ENCODE results near the gene FTO.
"Not testable (repeated sequence)": the region's sequence is repeated elsewhere in the genome, so short reads cannot be mapped to it uniquely, and the experiment has no call there.

Gene FTO

GRCh38 chr16:53832896-53833544 is 129.1 kb downstream of the FTO start:
- DNase-seq = no peak

- DNase-seq = no peak
Observed at GRCh38 chr16:53836142-53836541, 132.2 kb downstream of the FTO start.

- DNase-seq = no peak
Observed at GRCh38 chr16:53836680-53837079, 132.7 kb downstream of the FTO start.

GRCh38 chr16:53837426-53837825 is 133.5 kb downstream of the FTO start:
- no peak for DNase-seq

GRCh38 chr16:53839150-53839549 is 135.2 kb downstream of the FTO start:
- DNase-seq = no peak

- DNase-seq = no peak
Observed at GRCh38 chr16:53840456-53840855, 136.5 kb downstream of the FTO start.

GRCh38 chr16:53841884-53842283 is 137.9 kb downstream of the FTO start:
- DNase-seq = no peak

- no peak for DNase-seq
Observed at GRCh38 chr16:53843084-53843483, 139.1 kb downstream of the FTO start.

- DNase-seq = no peak
Observed at GRCh38 chr16:53844804-53845203, 140.8 kb downstream of the FTO start.

GRCh38 chr16:53846549-53846948 is 142.6 kb downstream of the FTO start:
- not testable (repeated sequence) for DNase-seq

GRCh38 chr16:53846971-53847370 is 143.0 kb downstream of the FTO start:
- no peak for DNase-seq

GRCh38 chr16:53848277-53848942 is 144.5 kb downstream of the FTO start:
- DNase-seq = no peak

- no peak for DNase-seq
Observed at GRCh38 chr16:53848950-53849349, 145.0 kb downstream of the FTO start.

- no peak for DNase-seq
Observed at GRCh38 chr16:53849585-53849984, 145.6 kb downstream of the FTO start.

- DNase-seq = no peak
Observed at GRCh38 chr16:53849994-53850393, 146.0 kb downstream of the FTO start.

GRCh38 chr16:53852678-53853077 is 148.7 kb downstream of the FTO start:
- DNase-seq = no peak

GRCh38 chr16:53855056-53855455 is 151.1 kb downstream of the FTO start:
- DNase-seq = no peak

GRCh38 chr16:53855511-53855910 is 151.6 kb downstream of the FTO start:
- DNase-seq = no peak

- no peak for DNase-seq
Observed at GRCh38 chr16:53859995-53860540, 156.1 kb downstream of the FTO start.

- DNase-seq = no peak
Observed at GRCh38 chr16:53863861-53864260, 159.9 kb downstream of the FTO start.

GRCh38 chr16:53864819-53865493 is 161.0 kb downstream of the FTO start:
- DNase-seq = no peak

- no peak for DNase-seq
Observed at GRCh38 chr16:53865494-53865863, 161.5 kb downstream of the FTO start.

GRCh38 chr16:53866520-53866919 is 162.6 kb downstream of the FTO start:
- DNase-seq = no peak

GRCh38 chr16:53870831-53871230 is 166.9 kb downstream of the FTO start:
- DNase-seq = no peak
